Left lung (tissue), 10 donors: ENCODE data around the gene ZSCAN10. TPM values are rescaled to one million over a fixed set of nuclear protein-coding genes. Genes with fewer than 3 reads are reported as not detected.
A peak's percentile ranks its signal among the peaks of the same experiment; 100 is the strongest.

Experiments
- ATAC-seq: fragments of 200-7000 bp; cut with Tn5 transposase; one replicate; pipeline ENCODE4 v1.9.1; 2020; ENCODE audit warnings: moderate library complexity
- DNase-seq, 4 donors: peaks; one replicate each; pipeline ENCODE4 v3.0.0-alpha.2; 2013 to 2020
- H3K27ac ChIP-seq, 2 donors: fragments of 200-600 bp; sonication (generic) in 1 of 2; one replicate each; pipeline versions ENCODE4 v1.5.0 to v1.8.0; 2020 to 2021
- H3K27me3 ChIP-seq, 2 donors: fragments of 200-600 bp; sonication (generic) in 1 of 2; one replicate each; pipeline versions ENCODE4 v1.5.0 to v1.8.0; 2020 to 2021
- H3K36me3 ChIP-seq, 2 donors: fragments of 200-600 bp; sonication (generic) in 1 of 2; one replicate each; pipeline versions ENCODE4 v1.5.0 to v1.8.0; 2020 to 2021
- H3K4me1 ChIP-seq, 2 donors: fragments of 200-600 bp; one replicate each; pipeline ENCODE4 v1.8.0; 2021
- H3K4me3 ChIP-seq, 2 donors: fragments of 200-600 bp; sonication (generic) in 1 of 2; one replicate each; pipeline versions ENCODE4 v1.5.0 to v1.8.0; 2020 to 2021; ENCODE audit warnings: mild to moderate bottlenecking in 1 of 2
- H3K9me3 ChIP-seq, 2 donors: fragments of 200-600 bp; sonication (generic) in 1 of 2; one replicate each; pipeline versions ENCODE4 v1.5.0 to v1.8.0; 2020 to 2021
- CTCF ChIP-seq, 2 donors: fragments of 200-600 bp; sonication (generic) in 1 of 2; IDR thresholded peaks; one replicate each; pipeline versions ENCODE4 v1.5.0 to v1.8.0; 2021; ENCODE audit warnings: antibody characterized with exemption in 2 of 2
- intact Hi-C, 2 donors: fragments of 100-400 bp; cut with DNase I; formaldehyde crosslinking; loops; one replicate each; pipeline versions ENCODE4 v1.11.2 to v1.14.2; 2022
- polyA plus RNA-seq, 6 donors: library from polyadenylated mRNA; unstranded; fragments of 120-200 nt; gene quantifications; one replicate each; pipeline ENCODE4 v1.2.1, GENCODE V29; 2013; ENCODE audit not compliant: insufficient read length in 6 of 6
- total RNA-seq, 2 donors: library from RNA; stranded (reverse); fragmentation: NEBNext Ultra II Directional; extraction: Animal tissue kit (Norgen Biotek cat#: 25700); gene quantifications; one replicate each; pipeline ENCODE4 v1.2.1, GENCODE V29; 2021
- donor health status: DM: no; HTN: yes; CAD: no.
- donor health status: DM: no; HTN: no; CAD: no.

The ZSCAN10 gene
- total and polyA plus RNA-seq, 8 donors: 0.13 TPM; not detected in 7

GRCh38 chr16:3092501-3092941, 6.6 kb downstream of the ZSCAN10 start:
- Histone ChIP-seq H3K4me3 (no peak overlapping the region), H3K27me3 (no peaks in the 10 kb centered on the region), H3K4me1 (peaks cover 3 to 25% of the 10 kb centered on the region in 2 donors), H3K36me3 (no peaks in the 10 kb centered on the region), H3K9me3 (no peaks in the 10 kb centered on the region), H3K27ac (no peak overlapping the region)
- TF ChIP-seq CTCF (IDR thresholded peaks at IDR 0.05): no peak
- ATAC-seq (no peak), DNase-seq (no peak)
- intact Hi-C loops: no loop called here

GRCh38 chr16:3091551-3091950, 7.5 kb downstream of the ZSCAN10 start:
- Histone ChIP-seq H3K36me3 (no peaks in the 10 kb centered on the region), H3K4me3 (no peak overlapping the region), H3K27me3 (no peaks in the 10 kb centered on the region), H3K4me1 (peaks cover 7 to 28% of the 10 kb centered on the region in 2 donors), H3K27ac (no peak overlapping the region), H3K9me3 (no peaks in the 10 kb centered on the region)
- ATAC-seq (no peak), DNase-seq (no peak)
- no peak for TF ChIP-seq CTCF (IDR thresholded peaks at IDR 0.05)
- intact Hi-C loops: no loop called here

- Histone ChIP-seq H3K27ac (no peak overlapping the region), H3K4me3 (no peak overlapping the region), H3K36me3 (no peaks in the 10 kb centered on the region), H3K4me1 (peaks cover 7 to 32% of the 10 kb centered on the region in 2 donors), H3K9me3 (no peaks in the 10 kb centered on the region), H3K27me3 (no peaks in the 10 kb centered on the region)
- no peak for DNase-seq
- no peak for ATAC-seq
- intact Hi-C loops: no loop called here
- no peak for TF ChIP-seq CTCF (IDR thresholded peaks at IDR 0.05)
These were observed 9.1 kb downstream of the ZSCAN10 start for GRCh38 chr16:3089717-3090592.

- H3K9me3 ChIP-seq: no peaks in the 10 kb centered on the region
- DNase-seq (no peak), ATAC-seq (peak; percentile 63)
- H3K4me3 ChIP-seq: no peak overlapping the region
- peaks cover 7 to 35% of the 10 kb centered on the region in 2 donors for H3K4me1 ChIP-seq
- intact Hi-C loops: no loop called here
- H3K36me3 ChIP-seq: no peaks in the 10 kb centered on the region
- no peak for TF ChIP-seq CTCF (IDR thresholded peaks at IDR 0.05)
- H3K27ac ChIP-seq: peak overlapping the region; percentile 47 to 48
- no peaks in the 10 kb centered on the region for H3K27me3 ChIP-seq
These were observed 10.0 kb downstream of the ZSCAN10 start for GRCh38 chr16:3088925-3089716.

GRCh38 chr16:3088450-3088849, 10.6 kb downstream of the ZSCAN10 start:
- TF ChIP-seq CTCF (IDR thresholded peaks at IDR 0.05): no peak
- Histone ChIP-seq H3K27ac (peak overlapping the region; percentile 47 to 48), H3K4me3 (no peak overlapping the region), H3K4me1 (peaks cover 7 to 35% of the 10 kb centered on the region in 2 donors), H3K36me3 (no peaks in the 10 kb centered on the region), H3K9me3 (no peaks in the 10 kb centered on the region), H3K27me3 (no peaks in the 10 kb centered on the region)
- ATAC-seq (peak; percentile 85), DNase-seq (peak in 2 of 4 donors; percentile 64 to 65)
- intact Hi-C loops: no loop called here
